Effector CD4-positive, alpha-beta T cell (primary cell): ENCODE data around the gene EPHB2.
"Not testable (repeated sequence)": the region's sequence is repeated elsewhere in the genome, so short reads cannot be mapped to it uniquely, and the experiment has no call there.

Source experiments
- DNase-seq: peaks from one replicate; pipeline ENCODE4 v3.0.0-alpha.2; 2020

The EPHB2 gene

GRCh38 chr1:22824466-22824865 lies 113.8 kb downstream of the EPHB2 start:
- no peak for DNase-seq

- no peak for DNase-seq
These were observed 114.3 kb downstream of the EPHB2 start for GRCh38 chr1:22824975-22825374.

- DNase-seq: no peak
These were observed 115.0 kb downstream of the EPHB2 start for GRCh38 chr1:22825486-22826189.

GRCh38 chr1:22826604-22827580 lies 116.3 kb downstream of the EPHB2 start:
- DNase-seq: no peak

- no peak for DNase-seq
These were observed 117.2 kb downstream of the EPHB2 start for GRCh38 chr1:22827666-22828483.

- no peak for DNase-seq
These were observed 118.1 kb downstream of the EPHB2 start for GRCh38 chr1:22828484-22829308.

- DNase-seq: no peak
These were observed 118.8 kb downstream of the EPHB2 start for GRCh38 chr1:22829309-22829989.

GRCh38 chr1:22830041-22830566 lies 119.5 kb downstream of the EPHB2 start:
- no peak for DNase-seq

- no peak for DNase-seq
These were observed 120.2 kb downstream of the EPHB2 start for GRCh38 chr1:22830757-22831340.

GRCh38 chr1:22831729-22832413 lies 121.2 kb downstream of the EPHB2 start:
- DNase-seq: no peak

- DNase-seq: no peak
These were observed 121.8 kb downstream of the EPHB2 start for GRCh38 chr1:22832414-22832786.

GRCh38 chr1:22833699-22834098 lies 123.1 kb downstream of the EPHB2 start:
- no peak for DNase-seq

- DNase-seq: not testable (repeated sequence)
These were observed 123.8 kb downstream of the EPHB2 start for GRCh38 chr1:22834420-22834819.

GRCh38 chr1:22835636-22836319 lies 125.1 kb downstream of the EPHB2 start:
- DNase-seq: no peak

- no peak for DNase-seq
These were observed 126.2 kb downstream of the EPHB2 start for GRCh38 chr1:22836850-22837249.

GRCh38 chr1:22837332-22837731 lies 126.7 kb downstream of the EPHB2 start:
- DNase-seq: no peak

GRCh38 chr1:22838965-22839364 lies 128.3 kb downstream of the EPHB2 start:
- no peak for DNase-seq

GRCh38 chr1:22839806-22840205 lies 129.2 kb downstream of the EPHB2 start:
- no peak for DNase-seq

GRCh38 chr1:22841142-22841541 lies 130.5 kb downstream of the EPHB2 start:
- no peak for DNase-seq

GRCh38 chr1:22841860-22842281 lies 131.2 kb downstream of the EPHB2 start:
- no peak for DNase-seq
